Measurements from ENCODE around the gene GRAMD4.

DNA sequence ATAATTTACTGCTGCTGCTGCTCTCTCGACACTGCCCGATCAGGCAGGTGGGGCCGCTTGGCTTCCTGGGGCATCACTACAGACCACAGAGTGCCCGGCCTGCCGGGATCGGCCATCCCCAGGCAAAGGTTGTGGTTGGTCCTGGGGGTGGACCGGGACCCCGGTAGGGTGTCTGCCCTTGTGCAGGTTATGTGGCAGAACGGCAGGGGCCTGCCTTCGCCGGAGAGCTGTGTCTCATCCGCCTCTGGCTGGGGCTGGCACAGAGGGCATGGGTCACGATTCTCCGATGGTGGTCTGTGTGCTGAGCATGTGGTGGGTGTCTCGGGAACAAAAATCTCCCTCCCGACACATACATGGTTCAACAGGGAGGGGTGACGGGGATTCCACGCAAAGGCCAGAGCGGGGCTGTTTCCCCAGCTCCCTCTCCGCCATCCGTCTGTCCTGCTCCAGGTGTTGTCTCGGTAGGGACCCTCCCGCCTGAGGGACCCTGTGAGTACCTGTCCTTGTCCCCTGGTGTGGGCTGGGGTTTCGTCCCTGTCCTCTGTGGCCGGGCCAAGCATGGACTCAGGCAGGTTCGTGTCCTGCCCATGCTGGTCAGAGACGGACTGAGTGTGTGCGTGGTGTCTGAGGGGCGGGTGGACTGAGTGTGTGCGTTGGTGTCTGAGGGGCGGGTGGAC lies 7.8 kb downstream of the GRAMD4 start:
- TF ChIP-seq CTCF (conservative IDR thresholded peaks at IDR 0.05; ENCODE audit: low read depth, low read length) (no peak), EZH2 (IDR thresholded peaks at IDR 0.05; ENCODE audit: borderline replicate concordance, low read depth, low read length, poor library complexity, severe bottlenecking) (no peak)
